KOPT-K1 (cell line): Measurements from ENCODE around the gene ANKRD55.
"Not testable (repeated sequence)": the region's sequence is repeated elsewhere in the genome, so short reads cannot be mapped to it uniquely, and the experiment has no call there.

Experiments
- H3K27ac ChIP-seq: fragments of 200-600 bp; sonication (generic); 2 replicates; pipeline ENCODE4 v1.5.1; 2016; ENCODE audit warnings: antibody characterized with exemption, mild to moderate bottlenecking, low read depth, low read length; ENCODE audit not compliant: poor library complexity, severe bottlenecking
- H3K36me3 ChIP-seq: fragments of 200-600 bp; sonication (generic); 2 replicates; pipeline ENCODE4 v1.5.1; 2017; ENCODE audit warnings: antibody characterized with exemption, mild to moderate bottlenecking, low read length, moderate library complexity; ENCODE audit not compliant: insufficient read depth
- H3K9me3 ChIP-seq: fragments of 200-600 bp; sonication (generic); 2 replicates; pipeline ENCODE4 v1.5.1; 2017; ENCODE audit warnings: antibody characterized with exemption, low read length, mild to moderate bottlenecking; ENCODE audit not compliant: insufficient read depth, poor library complexity, severe bottlenecking

The ANKRD55 gene

GRCh38 chr5:56233230-56233629, at the start of gene ANKRD55:
Gene ANKRD55, minus strand, starts transcription at chr5:56233330. Its CDS starts 417 bp downstream, at chr5:56232913.
- H3K27ac ChIP-seq, result no peak within 1 kb of the TSS
- no peaks in the 10 kb centered on the region for H3K9me3 ChIP-seq
- no peaks in the 10 kb centered on the region for H3K36me3 ChIP-seq

GRCh38 chr5:56282216-56282615, 49.1 kb upstream of the ANKRD55 start:
- Histone ChIP-seq H3K27ac (no peak overlapping the region), H3K9me3 (peaks cover 6% of the 10 kb centered on the region), H3K36me3 (no peaks in the 10 kb centered on the region)

DNA sequence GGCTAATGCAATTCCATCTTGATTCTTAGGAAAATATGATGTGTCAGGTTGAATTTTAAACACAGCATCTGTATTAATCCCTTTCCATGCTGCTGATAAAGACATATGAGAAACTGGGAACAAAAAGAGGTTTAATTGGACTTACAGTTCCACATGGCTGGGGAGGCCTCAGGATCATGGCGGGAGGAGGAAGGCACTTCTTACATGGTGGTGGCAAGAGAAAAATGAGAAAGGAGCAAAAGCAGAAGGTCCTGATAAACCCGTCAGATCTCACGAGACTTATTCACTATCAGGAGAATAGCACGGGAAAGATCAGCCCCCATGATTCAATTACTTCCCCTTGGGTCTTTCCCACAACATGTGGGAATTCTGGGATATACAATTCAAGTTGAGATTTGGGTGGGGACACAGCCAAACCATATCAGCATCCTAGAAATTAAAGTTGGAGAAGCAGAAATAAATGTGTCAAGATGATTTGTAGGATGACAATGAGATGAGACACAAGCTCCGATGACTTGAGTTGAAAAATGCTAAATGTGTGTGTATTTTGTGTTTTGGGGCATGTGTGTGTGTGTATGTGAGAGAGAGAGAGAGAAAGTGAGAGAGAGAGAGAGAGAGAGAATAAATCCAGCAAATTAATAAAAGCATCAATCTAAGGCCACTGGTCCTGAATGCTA, 48.5 kb upstream of the ANKRD55 start:
- no peaks in the 10 kb centered on the region for H3K36me3 ChIP-seq
- no peak overlapping the region for H3K27ac ChIP-seq
- H3K9me3 ChIP-seq, result peaks cover 6% of the 10 kb centered on the region

GRCh38 chr5:56279979-56280378, 46.8 kb upstream of the ANKRD55 start:
- peaks cover 6% of the 10 kb centered on the region for H3K9me3 ChIP-seq
- H3K27ac ChIP-seq, result no peak overlapping the region
- no peaks in the 10 kb centered on the region for H3K36me3 ChIP-seq

GRCh38 chr5:56279291-56279690, 46.2 kb upstream of the ANKRD55 start:
- H3K36me3 ChIP-seq, result no peaks in the 10 kb centered on the region
- peaks cover 6% of the 10 kb centered on the region for H3K9me3 ChIP-seq
- no peak overlapping the region for H3K27ac ChIP-seq

GRCh38 chr5:56278335-56278753, 45.2 kb upstream of the ANKRD55 start:
- no peak overlapping the region for H3K27ac ChIP-seq
- H3K9me3 ChIP-seq, result peaks cover 6% of the 10 kb centered on the region

DNA sequence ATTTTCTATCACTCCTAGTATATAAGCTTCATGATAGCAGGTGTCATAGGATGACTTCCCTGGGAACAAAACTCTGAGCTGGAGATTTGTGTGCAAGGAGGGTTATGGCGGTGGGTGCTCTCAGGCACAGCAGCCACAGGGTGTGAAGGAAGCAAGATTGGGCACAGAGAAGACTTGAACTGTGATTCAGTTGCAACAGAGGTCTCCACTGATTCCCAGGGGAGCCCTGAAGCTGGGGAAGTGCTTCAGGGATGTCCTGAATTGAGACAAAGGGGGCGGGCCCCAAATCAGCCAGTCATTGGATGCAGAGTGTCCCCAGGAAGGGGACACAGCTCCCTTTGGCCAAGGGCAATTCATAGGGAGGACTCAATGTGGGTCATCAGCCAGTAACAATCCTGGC, 44.4 kb upstream of the ANKRD55 start:
- peaks cover 6% of the 10 kb centered on the region for H3K9me3 ChIP-seq
- no peak overlapping the region for H3K27ac ChIP-seq
- no peaks in the 10 kb centered on the region for H3K36me3 ChIP-seq

More at GRCh38 chr5:56278335-56278753, 45.2 kb upstream of the ANKRD55 start:
- no peaks in the 10 kb centered on the region for H3K36me3 ChIP-seq

- Histone ChIP-seq H3K36me3 (no peaks in the 10 kb centered on the region), H3K27ac (no peak overlapping the region)
These were observed 40.3 kb upstream of the ANKRD55 start for GRCh38 chr5:56273376-56273955.

GRCh38 chr5:56272765-56273164, 39.6 kb upstream of the ANKRD55 start:
- no peaks in the 10 kb centered on the region for H3K36me3 ChIP-seq
- H3K9me3 ChIP-seq, result no peaks in the 10 kb centered on the region
- H3K27ac ChIP-seq, result no peak overlapping the region

More at GRCh38 chr5:56273376-56273955, 40.3 kb upstream of the ANKRD55 start:
- H3K9me3 ChIP-seq, result no peaks in the 10 kb centered on the region

GRCh38 chr5:56270568-56271392, 37.6 kb upstream of the ANKRD55 start:
- Histone ChIP-seq H3K36me3 (no peaks in the 10 kb centered on the region), H3K27ac (no peak overlapping the region), H3K9me3 (no peaks in the 10 kb centered on the region)

DNA sequence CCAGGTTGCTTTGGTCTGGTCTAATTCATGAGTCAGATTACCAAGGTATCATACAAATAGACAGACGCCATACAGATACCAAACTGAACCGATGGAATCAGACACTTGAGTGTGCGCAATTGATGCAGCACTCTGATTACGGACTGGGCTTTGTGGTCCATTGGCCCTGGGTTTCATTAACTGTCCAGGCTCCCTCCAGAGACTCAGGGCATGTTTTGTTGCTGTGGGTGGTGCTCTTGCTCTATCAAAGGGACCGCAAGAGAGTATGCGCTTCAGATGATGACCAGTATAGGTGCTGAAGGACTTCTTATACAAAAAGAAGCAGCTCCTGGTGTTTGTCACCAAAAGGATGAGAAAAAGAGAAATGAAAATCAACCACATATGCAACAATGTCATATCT, 36.9 kb upstream of the ANKRD55 start:
- no peak overlapping the region for H3K27ac ChIP-seq

DNA sequence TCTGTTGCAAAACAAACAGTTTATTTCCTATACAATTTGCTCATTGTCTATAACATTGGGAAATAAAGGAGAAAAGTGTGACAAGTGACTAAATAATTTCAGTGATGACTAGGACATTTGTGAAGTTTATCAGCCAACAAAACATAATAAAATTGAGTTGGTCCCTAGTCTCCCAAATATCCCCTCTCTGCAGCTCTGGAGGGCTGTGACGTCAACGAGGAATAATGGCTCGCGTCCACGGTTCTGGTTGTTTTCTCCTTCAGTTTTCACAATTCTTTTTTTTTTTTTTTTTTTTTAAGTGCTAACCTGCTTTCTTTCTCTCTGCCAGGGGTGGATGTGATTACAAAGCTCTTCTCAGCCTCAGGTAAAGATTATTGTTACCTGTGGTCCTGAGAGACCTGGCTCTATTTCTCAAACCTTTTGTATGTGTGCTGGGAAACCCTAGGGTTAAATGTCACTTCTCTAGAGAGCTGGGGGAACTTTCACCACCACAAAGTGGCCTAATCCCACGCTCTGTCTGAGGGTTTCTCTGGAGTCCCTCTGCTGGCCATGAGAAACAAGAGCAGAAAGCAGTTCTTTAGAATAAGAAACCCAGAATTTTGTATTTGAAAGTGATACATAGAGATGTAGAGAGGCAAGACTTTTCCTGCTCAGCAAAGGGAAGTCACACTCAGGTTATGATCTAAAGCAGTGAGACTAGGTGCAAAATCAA, 36.2 kb upstream of the ANKRD55 start:
- H3K36me3 ChIP-seq, result no peaks in the 10 kb centered on the region
- no peaks in the 10 kb centered on the region for H3K9me3 ChIP-seq
- H3K27ac ChIP-seq, result no peak overlapping the region

More for the DNA sequence above, 36.9 kb upstream of the ANKRD55 start:
- H3K36me3 ChIP-seq, result no peaks in the 10 kb centered on the region
- no peaks in the 10 kb centered on the region for H3K9me3 ChIP-seq

DNA sequence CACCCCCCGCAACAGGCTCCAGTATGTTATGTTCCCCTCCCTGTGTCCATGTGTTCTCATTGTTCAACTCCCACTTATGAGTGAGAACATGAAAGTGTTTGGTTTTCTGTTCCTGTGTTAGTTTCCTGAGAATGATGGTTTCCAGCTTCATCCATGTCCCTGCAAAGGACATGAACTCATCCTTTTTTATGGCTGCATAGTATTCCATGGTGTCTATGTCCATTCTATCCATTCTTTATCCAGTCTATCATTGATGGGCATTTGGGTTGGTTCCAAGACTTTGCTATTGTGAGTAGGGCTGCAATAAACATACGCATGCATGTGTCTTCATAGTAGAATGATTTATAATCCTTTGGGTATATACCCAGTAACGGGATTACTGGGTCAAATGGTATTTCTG, 35.6 kb upstream of the ANKRD55 start:
- H3K27ac ChIP-seq, H3K36me3 ChIP-seq: not testable (repeated sequence)

GRCh38 chr5:56267856-56268255, 34.7 kb upstream of the ANKRD55 start:
- H3K9me3 ChIP-seq, result no peaks in the 10 kb centered on the region
- H3K27ac ChIP-seq, result no peak overlapping the region
- no peaks in the 10 kb centered on the region for H3K36me3 ChIP-seq

More for the DNA sequence above, 35.6 kb upstream of the ANKRD55 start:
- not testable (repeated sequence) for H3K9me3 ChIP-seq
